HUES64 (cell line): Measurements from ENCODE around the gene SPEG.

Experiments
- H3K27ac ChIP-seq: 2 replicates; pipeline ENCODE4 v1.7.0; 2013; ENCODE audit warnings: low read depth, low read length, inconsistent platforms
- H3K27me3 ChIP-seq: 2 replicates; pipeline ENCODE4 v1.6.1; 2013; ENCODE audit warnings: mild to moderate bottlenecking, low read length; ENCODE audit not compliant: insufficient read depth
- H3K36me3 ChIP-seq: 2 replicates; pipeline ENCODE4 v1.6.1; 2013; ENCODE audit warnings: mild to moderate bottlenecking, low read length; ENCODE audit not compliant: insufficient read depth
- H3K4me1 ChIP-seq: 2 replicates; pipeline ENCODE4 v1.6.1; 2013; ENCODE audit warnings: mild to moderate bottlenecking, low read length, moderate library complexity; ENCODE audit not compliant: insufficient read depth
- H3K4me3 ChIP-seq: 2 replicates; pipeline ENCODE4 v1.5.1; 2013; ENCODE audit warnings: mild to moderate bottlenecking, low read length, moderate library complexity
- H3K9ac ChIP-seq: 2 replicates; pipeline ENCODE4 v1.6.1; 2013; ENCODE audit warnings: mild to moderate bottlenecking, low read depth, low read length
- H3K9me3 ChIP-seq: 2 replicates; pipeline ENCODE4 v1.6.1; 2013; ENCODE audit warnings: low read depth, low read length; ENCODE audit not compliant: insufficient read depth
- WGBS: fragments of 150-250, 120-280 bp; methylation state at CpG from one replicate; pipeline ENCODE4 v1.1.7; 2013; ENCODE audit warnings: missing lambda C conversion rate; 5-methylcytosine and 5-hydroxymethylcytosine counted together

The SPEG gene

GRCh38 chr2:219513787-219514186 lies 79.1 kb downstream of the SPEG start:
- Histone ChIP-seq H3K4me1 (peaks cover 41% of the 10 kb centered on the region), H3K27ac (no peak overlapping the region), H3K9me3 (no peaks in the 10 kb centered on the region), H3K36me3 (no peaks in the 10 kb centered on the region), H3K27me3 (peaks cover 65% of the 10 kb centered on the region), H3K9ac (no peak overlapping the region), H3K4me3 (peak overlapping the region; percentile 30; the same call in 1 of the 2 replicates)
- WGBS = 47% methylated on average over 3 of the region's 4 CpGs

DNA sequence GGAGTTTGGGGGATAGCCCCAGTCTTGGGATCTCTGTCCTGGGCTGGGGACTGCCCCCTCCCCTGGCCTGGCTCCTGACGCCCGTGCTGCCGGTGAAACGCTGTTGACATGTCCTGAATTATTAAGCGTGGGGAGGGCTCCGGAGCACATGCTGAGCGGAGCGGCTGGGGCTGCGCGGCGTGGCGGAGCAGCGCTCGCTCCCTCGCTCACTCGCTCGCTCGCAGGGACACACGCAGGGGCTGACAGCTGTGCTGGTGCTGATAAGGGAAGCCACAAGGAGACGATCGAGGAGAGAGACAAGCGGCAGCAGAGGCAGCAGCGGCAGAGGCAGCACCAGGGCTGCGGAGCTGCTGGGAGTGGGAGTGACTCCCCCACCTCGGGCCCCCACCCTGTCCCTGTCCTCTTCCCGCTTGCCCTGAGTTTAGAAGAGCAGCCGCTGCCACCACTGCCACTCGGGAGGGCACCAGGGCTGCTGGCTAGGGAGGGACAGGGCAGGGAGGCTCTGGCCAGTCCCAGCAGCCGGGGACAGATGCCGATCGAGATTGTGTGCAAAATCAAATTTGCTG lies 79.6 kb downstream of the SPEG start, which contains the start of gene ASIC4:
TSS of gene ASIC4 (plus strand) at position 287 of the 566 bp plus-strand sequence. CDS start at position 530, 243 bp downstream.
- Histone ChIP-seq H3K36me3 (no peaks in the 10 kb centered on the region), H3K27me3 (peaks cover 65% of the 10 kb centered on the region), H3K4me3 (peak within 1 kb of the TSS; percentile 30; the same call in 1 of the 2 replicates), H3K4me1 (peaks cover 41% of the 10 kb centered on the region), H3K27ac (no peak within 1 kb of the TSS), H3K9ac (0 out of 2 replicates have a peak within 1 kb of the TSS, but pooled peaks have one; percentile 5), H3K9me3 (no peaks in the 10 kb centered on the region)
- WGBS = 24% methylated on average over 31 of the region's 31 CpGs

DNA sequence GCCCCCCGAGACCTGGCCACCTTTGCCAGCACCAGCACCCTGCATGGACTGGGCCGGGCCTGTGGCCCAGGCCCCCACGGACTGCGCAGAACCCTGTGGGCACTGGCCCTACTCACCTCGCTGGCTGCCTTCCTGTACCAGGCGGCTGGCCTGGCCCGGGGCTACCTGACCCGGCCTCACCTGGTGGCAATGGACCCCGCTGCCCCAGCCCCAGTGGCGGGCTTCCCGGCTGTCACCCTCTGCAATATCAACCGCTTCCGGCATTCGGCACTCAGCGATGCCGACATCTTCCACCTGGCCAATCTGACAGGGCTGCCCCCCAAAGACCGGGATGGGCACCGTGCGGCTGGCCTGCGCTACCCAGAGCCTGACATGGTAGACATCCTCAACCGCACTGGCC lies 80.2 kb downstream of the SPEG start:
- Histone ChIP-seq H3K9ac (no peak overlapping the region), H3K9me3 (no peaks in the 10 kb centered on the region), H3K36me3 (no peaks in the 10 kb centered on the region), H3K4me1 (peaks cover 37% of the 10 kb centered on the region), H3K27me3 (peaks cover 62% of the 10 kb centered on the region), H3K27ac (no peak overlapping the region), H3K4me3 (no peak overlapping the region)
- 93% methylated on average over 21 of the region's 21 CpGs for WGBS

GRCh38 chr2:219515874-219516629 lies 81.4 kb downstream of the SPEG start:
- H3K4me3 ChIP-seq = no peak overlapping the region
- H3K36me3 ChIP-seq = no peaks in the 10 kb centered on the region
- WGBS = 84% methylated on average over 17 of the region's 17 CpGs
- H3K4me1 ChIP-seq = peaks cover 32% of the 10 kb centered on the region
- H3K9ac ChIP-seq = no peak overlapping the region
- H3K27ac ChIP-seq = no peak overlapping the region
- peaks cover 60% of the 10 kb centered on the region for H3K27me3 ChIP-seq
- no peaks in the 10 kb centered on the region for H3K9me3 ChIP-seq

- WGBS = 90% methylated on average over 7 of the region's 7 CpGs
These were observed 82.2 kb downstream of the SPEG start for GRCh38 chr2:219516888-219517287.

DNA sequence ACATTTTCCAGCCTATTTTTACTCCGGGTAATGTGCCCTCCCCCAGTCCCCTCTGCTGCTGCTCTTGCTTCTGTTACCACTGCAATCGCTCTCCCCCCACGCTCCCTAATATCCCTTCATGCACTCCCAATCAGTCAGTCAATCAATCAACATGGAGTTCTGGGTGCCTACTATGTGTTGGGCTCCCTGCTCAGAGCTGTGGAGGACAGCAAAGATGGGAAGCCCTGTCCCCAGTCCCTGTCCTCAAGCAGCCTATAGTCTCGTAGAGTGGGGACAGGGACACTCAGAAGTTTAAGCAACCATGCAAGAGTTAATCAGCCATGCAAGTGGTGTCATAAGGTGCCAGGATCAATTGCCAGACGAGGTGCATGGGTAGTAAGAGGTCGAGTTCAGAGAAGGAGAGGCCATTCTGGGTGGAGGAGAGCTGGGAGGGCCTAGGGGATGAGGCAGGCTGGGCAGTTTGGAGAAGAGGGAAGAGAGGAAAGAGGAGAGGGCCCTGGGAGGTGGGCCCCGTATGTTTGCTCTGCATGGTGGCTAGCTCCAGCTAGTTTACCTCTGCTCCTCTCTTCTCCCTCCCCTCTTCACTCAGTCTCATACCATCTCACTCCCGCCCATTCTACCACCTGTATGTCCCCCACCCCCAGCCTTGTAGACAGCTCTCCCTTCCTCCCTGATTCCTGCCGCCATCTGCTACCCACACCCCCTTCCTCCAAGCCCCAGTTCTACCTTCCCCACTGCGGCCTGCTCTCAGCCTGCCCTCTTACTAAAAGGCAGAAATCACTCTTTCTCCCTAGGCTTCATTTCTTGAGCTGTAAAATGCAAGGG lies 83.5 kb downstream of the SPEG start:
- Histone ChIP-seq H3K4me3 (no peak overlapping the region), H3K4me1 (peaks cover 24% of the 10 kb centered on the region), H3K27me3 (peaks cover 43% of the 10 kb centered on the region), H3K9me3 (no peaks in the 10 kb centered on the region), H3K27ac (no peak overlapping the region), H3K36me3 (no peaks in the 10 kb centered on the region), H3K9ac (no peak overlapping the region)
- WGBS = 71% methylated on average over 10 of the region's 10 CpGs

More at GRCh38 chr2:219516888-219517287, 82.2 kb downstream of the SPEG start:
- H3K36me3 ChIP-seq = no peaks in the 10 kb centered on the region
- no peak overlapping the region for H3K9ac ChIP-seq
- H3K4me3 ChIP-seq = no peak overlapping the region
- H3K27me3 ChIP-seq = peaks cover 54% of the 10 kb centered on the region
- H3K9me3 ChIP-seq = no peaks in the 10 kb centered on the region
- H3K4me1 ChIP-seq = peaks cover 35% of the 10 kb centered on the region
- H3K27ac ChIP-seq = no peak overlapping the region

- no peak overlapping the region for H3K4me3 ChIP-seq
- 89% methylated on average over 9 of the region's 9 CpGs for WGBS
- no peak overlapping the region for H3K9ac ChIP-seq
- H3K27ac ChIP-seq = no peak overlapping the region
- H3K4me1 ChIP-seq = peaks cover 16% of the 10 kb centered on the region
- H3K36me3 ChIP-seq = no peaks in the 10 kb centered on the region
- no peaks in the 10 kb centered on the region for H3K9me3 ChIP-seq
- peaks cover 36% of the 10 kb centered on the region for H3K27me3 ChIP-seq
These were observed 84.9 kb downstream of the SPEG start for GRCh38 chr2:219519526-219519916.

GRCh38 chr2:219520079-219520478 lies 85.4 kb downstream of the SPEG start:
- no peaks in the 10 kb centered on the region for H3K36me3 ChIP-seq
- no peak overlapping the region for H3K9ac ChIP-seq
- H3K4me1 ChIP-seq = peaks cover 16% of the 10 kb centered on the region
- 74% methylated on average over 8 of the region's 8 CpGs for WGBS
- no peaks in the 10 kb centered on the region for H3K9me3 ChIP-seq
- H3K4me3 ChIP-seq = no peak overlapping the region
- no peak overlapping the region for H3K27ac ChIP-seq
- peaks cover 34% of the 10 kb centered on the region for H3K27me3 ChIP-seq

GRCh38 chr2:219521066-219521880 lies 86.6 kb downstream of the SPEG start:
- peaks cover 19% of the 10 kb centered on the region for H3K4me1 ChIP-seq
- no peak overlapping the region for H3K4me3 ChIP-seq
- peaks cover 23% of the 10 kb centered on the region for H3K27me3 ChIP-seq
- H3K9me3 ChIP-seq = no peaks in the 10 kb centered on the region
- WGBS = 10% methylated on average over 13 of the region's 14 CpGs
- no peak overlapping the region for H3K9ac ChIP-seq
- H3K36me3 ChIP-seq = no peaks in the 10 kb centered on the region
- peak overlapping the region; percentile 54; the same call in 1 of the 2 replicates for H3K27ac ChIP-seq

GRCh38 chr2:219522111-219523030 lies 87.7 kb downstream of the SPEG start:
- WGBS = 6% methylated on average over 69 of the region's 70 CpGs
- H3K4me1 ChIP-seq = peaks cover 23% of the 10 kb centered on the region
- peaks cover 27% of the 10 kb centered on the region for H3K27me3 ChIP-seq
- H3K36me3 ChIP-seq = no peaks in the 10 kb centered on the region
- H3K27ac ChIP-seq = peak overlapping the region; percentile 54; the same call in 1 of the 2 replicates
- H3K4me3 ChIP-seq = peak overlapping the region; percentile 59
- H3K9ac ChIP-seq = peak overlapping the region; percentile 53; the same call in 1 of the 2 replicates
- H3K9me3 ChIP-seq = no peaks in the 10 kb centered on the region
